Loucy (cell line): Measurements from ENCODE around the gene PEAK1.

Source experiments
- H2AFZ ChIP-seq: fragments of 200-600 bp; sonication (generic); 2 replicates; pipeline ENCODE4 v1.6.0; 2016; ENCODE audit warnings: antibody characterized with exemption, mild to moderate bottlenecking, low read length, moderate library complexity
- H3F3A ChIP-seq: fragments of 200-600 bp; 2 replicates; pipeline ENCODE4 v1.6.0; 2016; ENCODE audit warnings: antibody characterized with exemption, low read depth, mild to moderate bottlenecking
- H3K27me3 ChIP-seq: fragments of 200-600 bp; sonication (generic); 2 replicates; pipeline ENCODE4 v1.6.1; 2014; ENCODE audit warnings: low read length, mild to moderate bottlenecking; ENCODE audit not compliant: insufficient read depth, poor library complexity, severe bottlenecking
- H3K36me3 ChIP-seq: fragments of 200-600 bp; sonication (generic); 2 replicates; pipeline ENCODE4 v1.6.1; 2016; ENCODE audit warnings: low read length; ENCODE audit not compliant: insufficient read depth
- H3K4me1 ChIP-seq: fragments of 200-600 bp; sonication (generic); 2 replicates; pipeline ENCODE4 v1.5.1; 2014; ENCODE audit warnings: low read length, mild to moderate bottlenecking; ENCODE audit not compliant: insufficient read depth, poor library complexity, severe bottlenecking
- H3K4me2 ChIP-seq: fragments of 200-600 bp; sonication (generic); 2 replicates; pipeline ENCODE4 v1.6.0; 2014; ENCODE audit warnings: antibody characterized with exemption, low read length, low read depth, mild to moderate bottlenecking; ENCODE audit not compliant: poor library complexity, severe bottlenecking
- H3K4me3 ChIP-seq: fragments of 200-600 bp; sonication (generic); 2 replicates; pipeline ENCODE4 v1.5.1; 2014; ENCODE audit warnings: low read length, mild to moderate bottlenecking, mixed read lengths; ENCODE audit not compliant: poor library complexity, severe bottlenecking
- H3K79me2 ChIP-seq: fragments of 200-600 bp; sonication (generic); 2 replicates; pipeline ENCODE4 v1.6.1; 2014; ENCODE audit warnings: low read length; ENCODE audit not compliant: insufficient read depth
- H3K9ac ChIP-seq: fragments of 200-600 bp; sonication (generic); 2 replicates; pipeline ENCODE4 v1.6.0; 2014; ENCODE audit warnings: mild to moderate bottlenecking, low read depth, low read length, moderate library complexity; ENCODE audit not compliant: poor library complexity, severe bottlenecking
- H3K9me2 ChIP-seq: fragments of 200-600 bp; sonication (generic); replicated peaks from 2 replicates; pipeline ENCODE4 v1.6.1; 2016; ENCODE audit warnings: low read depth, low read length, mixed read lengths
- H3K9me3 ChIP-seq: fragments of 200-600 bp; sonication (generic); 2 replicates; pipeline ENCODE4 v1.6.1; 2014; ENCODE audit warnings: mild to moderate bottlenecking, antibody characterized with exemption, low read length, low read depth; ENCODE audit not compliant: insufficient read depth
- H4K20me1 ChIP-seq: fragments of 200-600 bp; sonication (generic); 2 replicates; pipeline ENCODE4 v1.6.0; 2014; ENCODE audit warnings: antibody characterized with exemption, low read length, mild to moderate bottlenecking; ENCODE audit not compliant: insufficient read depth, poor library complexity, severe bottlenecking
- EZH2phosphoT487 ChIP-seq: fragments of 200-600 bp; IDR thresholded peaks from 2 replicates; pipeline ENCODE4 v1.6.1; 2018; ENCODE audit warnings: antibody characterized with exemption, mild to moderate bottlenecking, moderate library complexity, borderline replicate concordance
- TF ChIP-seq, protein P1 (sequence below): fragments of 200-600 bp; sonication (generic); conservative IDR thresholded peaks from 2 replicates; pipeline ENCODE4 v1.5.1; 2014; ENCODE audit warnings: mild to moderate bottlenecking, antibody characterized with exemption, low read length

Gene PEAK1

DNA sequence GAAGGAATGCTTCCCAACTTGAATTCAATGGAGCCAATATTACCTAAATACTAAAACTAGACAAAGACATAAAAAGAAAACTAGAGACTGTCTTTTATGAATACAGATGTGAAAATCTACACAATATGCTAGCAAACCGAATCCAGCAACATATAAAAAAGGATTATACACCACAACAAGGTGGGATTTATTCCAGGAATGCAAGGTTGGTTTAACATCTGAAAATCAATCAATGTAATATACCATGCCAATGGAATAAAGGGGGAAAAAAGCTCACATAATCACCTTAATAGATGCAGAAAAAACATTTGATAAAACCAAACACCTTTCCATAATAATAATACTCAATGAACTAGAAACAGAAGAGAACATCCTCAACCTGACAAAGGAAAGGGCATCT, 279.7 kb downstream of the PEAK1 start:
- Histone ChIP-seq H3K36me3 (peaks cover 11% of the 10 kb centered on the region), H3F3A (no peaks in the 10 kb centered on the region), H3K79me2 (no peaks in the 10 kb centered on the region), H3K27me3 (no peaks in the 10 kb centered on the region), H3K4me1 (peaks cover 11% of the 10 kb centered on the region), H3K9me3 (peaks cover 7% of the 10 kb centered on the region; the same call in 1 of the 2 replicates), H2AFZ (no peak overlapping the region), H3K4me2 (no peak overlapping the region), H4K20me1 (no peaks in the 10 kb centered on the region), H3K4me3 (no peak overlapping the region), H3K9ac (no peak overlapping the region), H3K9me2 (no peaks in the 10 kb centered on the region)
- TF ChIP-seq, protein P1, sequence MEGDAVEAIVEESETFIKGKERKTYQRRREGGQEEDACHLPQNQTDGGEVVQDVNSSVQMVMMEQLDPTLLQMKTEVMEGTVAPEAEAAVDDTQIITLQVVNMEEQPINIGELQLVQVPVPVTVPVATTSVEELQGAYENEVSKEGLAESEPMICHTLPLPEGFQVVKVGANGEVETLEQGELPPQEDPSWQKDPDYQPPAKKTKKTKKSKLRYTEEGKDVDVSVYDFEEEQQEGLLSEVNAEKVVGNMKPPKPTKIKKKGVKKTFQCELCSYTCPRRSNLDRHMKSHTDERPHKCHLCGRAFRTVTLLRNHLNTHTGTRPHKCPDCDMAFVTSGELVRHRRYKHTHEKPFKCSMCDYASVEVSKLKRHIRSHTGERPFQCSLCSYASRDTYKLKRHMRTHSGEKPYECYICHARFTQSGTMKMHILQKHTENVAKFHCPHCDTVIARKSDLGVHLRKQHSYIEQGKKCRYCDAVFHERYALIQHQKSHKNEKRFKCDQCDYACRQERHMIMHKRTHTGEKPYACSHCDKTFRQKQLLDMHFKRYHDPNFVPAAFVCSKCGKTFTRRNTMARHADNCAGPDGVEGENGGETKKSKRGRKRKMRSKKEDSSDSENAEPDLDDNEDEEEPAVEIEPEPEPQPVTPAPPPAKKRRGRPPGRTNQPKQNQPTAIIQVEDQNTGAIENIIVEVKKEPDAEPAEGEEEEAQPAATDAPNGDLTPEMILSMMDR: no peak
- no peak for TF ChIP-seq EZH2phosphoT487

DNA sequence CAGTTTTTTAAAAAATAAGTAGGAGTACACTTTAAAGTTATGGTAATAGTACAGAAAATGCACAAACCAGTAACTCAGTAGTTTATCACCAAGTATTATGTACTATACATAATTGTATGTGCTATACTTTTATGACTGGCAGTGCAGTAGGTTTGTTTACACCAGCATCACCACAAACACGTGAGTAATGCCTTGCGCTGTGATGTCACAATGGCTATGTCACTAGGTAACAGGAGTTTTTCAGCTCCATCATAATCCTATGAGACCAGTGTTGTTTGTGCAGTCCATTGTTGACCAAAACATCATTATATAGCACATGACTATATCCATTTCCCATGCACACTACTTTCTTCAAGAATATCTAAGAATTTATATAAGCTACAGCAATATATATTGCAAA, 280.6 kb downstream of the PEAK1 start:
- H3K4me3 ChIP-seq: no peak overlapping the region
- H3K9me2 ChIP-seq: no peaks in the 10 kb centered on the region
- no peak overlapping the region for H3K4me2 ChIP-seq
- peaks cover 7% of the 10 kb centered on the region; the same call in 1 of the 2 replicates for H3K9me3 ChIP-seq
- H3K4me1 ChIP-seq: peaks cover 11% of the 10 kb centered on the region
- peaks cover 11% of the 10 kb centered on the region for H3K36me3 ChIP-seq
- H3K9ac ChIP-seq: no peak overlapping the region
- no peaks in the 10 kb centered on the region for H3F3A ChIP-seq
- TF ChIP-seq, protein P1: no peak
- TF ChIP-seq EZH2phosphoT487: no peak
- no peak overlapping the region for H2AFZ ChIP-seq
- H3K27me3 ChIP-seq: no peaks in the 10 kb centered on the region
- H4K20me1 ChIP-seq: no peaks in the 10 kb centered on the region
- no peaks in the 10 kb centered on the region for H3K79me2 ChIP-seq

DNA sequence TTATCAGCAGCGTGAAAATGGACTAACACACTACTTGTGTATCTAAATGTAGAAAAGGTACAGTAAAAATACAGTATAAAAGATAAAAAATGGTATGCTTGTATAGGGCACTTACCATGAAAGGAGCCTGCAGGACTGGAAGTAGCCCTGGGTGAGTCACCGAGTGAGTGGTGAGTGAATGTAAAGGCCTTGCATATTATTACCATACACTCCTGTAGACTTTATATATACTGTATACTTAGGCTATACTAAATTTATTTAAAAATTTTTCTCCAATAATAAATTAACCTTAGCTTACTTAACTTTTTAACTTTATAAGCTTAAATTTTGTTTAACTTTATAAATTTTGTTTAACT, 281.8 kb downstream of the PEAK1 start:
- no peaks in the 10 kb centered on the region for H3K27me3 ChIP-seq
- no peaks in the 10 kb centered on the region for H4K20me1 ChIP-seq
- peaks cover 2% of the 10 kb centered on the region for H3K4me1 ChIP-seq
- no peak overlapping the region for H2AFZ ChIP-seq
- peaks cover 7% of the 10 kb centered on the region; the same call in 1 of the 2 replicates for H3K9me3 ChIP-seq
- TF ChIP-seq EZH2phosphoT487: no peak
- TF ChIP-seq, protein P1: no peak
- no peaks in the 10 kb centered on the region for H3K9me2 ChIP-seq
- H3K9ac ChIP-seq: no peak overlapping the region
- no peaks in the 10 kb centered on the region for H3K79me2 ChIP-seq
- H3K4me3 ChIP-seq: no peak overlapping the region
- H3K4me2 ChIP-seq: no peak overlapping the region
- no peaks in the 10 kb centered on the region for H3F3A ChIP-seq
- H3K36me3 ChIP-seq: peaks cover 14% of the 10 kb centered on the region
